ENCODE results near the gene RAB3IL1. TPM values are rescaled to one million over a fixed set of nuclear protein-coding genes. Genes with fewer than 3 reads are reported as not detected.

The RAB3IL1 gene
- total and polyA plus RNA-seq, 9 of the 15 experiments (the other 6 are each of a cell fraction or from before 2014, with no cell fraction given) = 0.15 to 42.6 (median 15.5) TPM

GRCh38 chr11:61964058-61964665, 46.8 kb upstream of the RAB3IL1 start:
- peak overlapping the region; percentile 96 for H3K4me2 ChIP-seq (ENCODE audit: insufficient read depth, low read length)
- TF ChIP-seq ZNF282 (CRISPR knock-in tag; IDR thresholded peaks at IDR 0.05) (no peak), CREBBP (IDR thresholded peaks at IDR 0.05; ENCODE audit: low read depth, low read length) (no peak), CC2D1A (IDR thresholded peaks at IDR 0.05) (no peak), HNRNPUL1 (IDR thresholded peaks at IDR 0.05; ENCODE audit: low read length) (no peak), GABPB2 (CRISPR knock-in tag; conservative IDR thresholded peaks at IDR 0.05) (peak; percentile 94; the same call in 1 of the 2 replicates), ZNF347 (CRISPR knock-in tag; IDR thresholded peaks at IDR 0.05; ENCODE audit: low read depth) (no peak), ZNF764 (CRISPR knock-in tag; IDR thresholded peaks at IDR 0.05; ENCODE audit: low read depth) (no peak), ZBTB33 (CRISPR knock-in tag; IDR thresholded peaks at IDR 0.05) (no peak), BHLHE40 (IDR thresholded peaks at IDR 0.05; ENCODE audit: low read length) (no peak), STAG1 (CRISPR knock-in tag; IDR thresholded peaks at IDR 0.05; ENCODE audit: borderline replicate concordance) (no peak), ZZZ3 (IDR thresholded peaks at IDR 0.05) (no peak), CBFA2T2 (conservative IDR thresholded peaks at IDR 0.05) (no peak), MCM2 (IDR thresholded peaks at IDR 0.05; ENCODE audit: low read depth) (no peak), SMAD1 (IDR thresholded peaks at IDR 0.05; ENCODE audit: low read depth, low read length, partially characterized antibody) (peak; percentile 26), MTA2 (IDR thresholded peaks at IDR 0.05; ENCODE audit: low read depth) (no peak), ILF3 (IDR thresholded peaks at IDR 0.05; ENCODE audit: borderline replicate concordance) (peak; percentile 98), ATF1 (CRISPR knock-in tag; IDR thresholded peaks at IDR 0.05) (no peak), ATF1 (tag; IDR thresholded peaks at IDR 0.05) (no peak), POU5F1 (IDR thresholded peaks at IDR 0.05; ENCODE audit: borderline replicate concordance, low read depth, low read length, partially characterized antibody) (no peak), ZFP30 (CRISPR knock-in tag; IDR thresholded peaks at IDR 0.05; ENCODE audit: borderline replicate concordance) (peak; percentile 90; the same call in 1 of the 2 replicates), MAFF (IDR thresholded peaks at IDR 0.05; ENCODE audit: low read length) (no peak), SETDB1 (IDR thresholded peaks at IDR 0.05; ENCODE audit: low read length) (no peak), MYBL2 (IDR thresholded peaks at IDR 0.05; ENCODE audit: low read depth) (no peak), MYBL2 (CRISPR knock-in tag; IDR thresholded peaks at IDR 0.05; ENCODE audit: borderline replicate concordance) (no peak)

More at GRCh38 chr11:61964058-61964665, 46.8 kb upstream of the RAB3IL1 start:
- ATAC-seq (peak; percentile 3), FAIRE-seq (no peak), DNase-seq (ENCODE audit: extremely low read depth in 1 of 4, low spot score in 3 of 4) (no peak)
- 41% methylated on average over 4 of the region's 4 CpGs for WGBS (ENCODE audit: insufficient coverage, low coverage, missing lambda C conversion rate)
- Histone ChIP-seq H3K4me1 (replicated peaks in 1 of 2; ENCODE audit: control insufficient read depth in 2 of 2, insufficient read depth in 2 of 2, low read length in 2 of 2) (peaks cover 42 to 43% of the 10 kb centered on the region in 2 experiments), H3K9me3 (replicated peaks; ENCODE audit: control insufficient read depth, insufficient read depth, low read depth, low read length) (no peaks in the 10 kb centered on the region), H3K27ac (ENCODE audit: extremely low read depth, low read depth, low read length) (peak overlapping the region; percentile 42; the same call in 2 of the 3 replicates), H3K4me3 (no peak overlapping the region), H3K36me3 (ENCODE audit: control insufficient read depth, insufficient read depth, low read length) (peaks cover 39% of the 10 kb centered on the region), H2AFZ (ENCODE audit: low read depth, low read length) (no peak overlapping the region), H3K9me1 (ENCODE audit: control insufficient read depth, insufficient read depth, low read length) (peaks cover 6% of the 10 kb centered on the region), H3K79me2 (ENCODE audit: control insufficient read depth, insufficient read depth, low read length) (peaks cover 58% of the 10 kb centered on the region), H3K27me3 (ENCODE audit: control insufficient read depth in 2 of 2, insufficient read depth in 2 of 2, low read length in 2 of 2) (no peaks in the 10 kb centered on the region), H4K20me1 (replicated peaks; ENCODE audit: control insufficient read depth, insufficient read depth, low read length) (peaks cover 43% of the 10 kb centered on the region), H3K9ac (ENCODE audit: insufficient read depth in 1 of 2, low read depth in 2 of 2, low read length in 2 of 2) (0 out of 4 replicates have a peak overlapping the region, but pooled peaks of 1 of the 2 experiments have one; percentile 1)
- BruUV-seq (replicated peaks) = no TSS peak
- in situ Hi-C loops (cut with MboI) = no loop called here
- ChIA-PET CTCF (ENCODE audit: low intra/inter-chr PET ratio) (no interaction called here), POLR2A (interaction anchor here (0.6 to 11.8 kb wide), 26 partner anchors 7 to 171 kb away, joined by 3 to 327 read pairs (median 6); partner anchors contain the start of genes BEST1, FEN1, INCENP and RAB3IL1)
- intact Hi-C loops (cut with micrococcal nuclease) = no loop called here

Data from K562 (cell line).